Fibroblast of lung (primary cell): ENCODE data around the gene OS9.

Source experiments
- EZH2 ChIP-seq: IDR thresholded peaks from 2 replicates; pipeline ENCODE4 v1.5.1; 2012; ENCODE audit warnings: low read length, control low read depth, mild to moderate bottlenecking; ENCODE audit errors: missing control alignments
- TF ChIP-seq, protein P1 (sequence below), 2 donors: IDR thresholded peaks in 1 of 2; conservative IDR thresholded peaks in 1 of 2; 1 replicate in 1 of 2; 2 replicates in 1 of 2; pipeline ENCODE4 v1.5.1; 2011 to 2012; ENCODE audit warnings: low read length in 2 of 2, control low read depth in 1 of 2, inconsistent platforms in 1 of 2, low read depth in 1 of 2, mild to moderate bottlenecking in 1 of 2

GRCh38 chr12:57749061-57749460 lies 55.1 kb downstream of the OS9 start:
- TF ChIP-seq, protein P1, sequence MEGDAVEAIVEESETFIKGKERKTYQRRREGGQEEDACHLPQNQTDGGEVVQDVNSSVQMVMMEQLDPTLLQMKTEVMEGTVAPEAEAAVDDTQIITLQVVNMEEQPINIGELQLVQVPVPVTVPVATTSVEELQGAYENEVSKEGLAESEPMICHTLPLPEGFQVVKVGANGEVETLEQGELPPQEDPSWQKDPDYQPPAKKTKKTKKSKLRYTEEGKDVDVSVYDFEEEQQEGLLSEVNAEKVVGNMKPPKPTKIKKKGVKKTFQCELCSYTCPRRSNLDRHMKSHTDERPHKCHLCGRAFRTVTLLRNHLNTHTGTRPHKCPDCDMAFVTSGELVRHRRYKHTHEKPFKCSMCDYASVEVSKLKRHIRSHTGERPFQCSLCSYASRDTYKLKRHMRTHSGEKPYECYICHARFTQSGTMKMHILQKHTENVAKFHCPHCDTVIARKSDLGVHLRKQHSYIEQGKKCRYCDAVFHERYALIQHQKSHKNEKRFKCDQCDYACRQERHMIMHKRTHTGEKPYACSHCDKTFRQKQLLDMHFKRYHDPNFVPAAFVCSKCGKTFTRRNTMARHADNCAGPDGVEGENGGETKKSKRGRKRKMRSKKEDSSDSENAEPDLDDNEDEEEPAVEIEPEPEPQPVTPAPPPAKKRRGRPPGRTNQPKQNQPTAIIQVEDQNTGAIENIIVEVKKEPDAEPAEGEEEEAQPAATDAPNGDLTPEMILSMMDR (conservative IDR thresholded peaks at IDR 0.05 in 1 of 2, IDR thresholded peaks at IDR 0.05 in 1 of 2; ENCODE audit: low read depth in 1 of 2, low read length in 2 of 2) = no peak
- no peak for TF ChIP-seq EZH2
